ENCODE measurements around the gene TRIM65. TPM values are rescaled to one million over a fixed set of nuclear protein-coding genes. Genes with fewer than 3 reads are reported as not detected.

TRIM65 gene
- total and polyA plus RNA-seq, 2 of the 13 experiments (the other 11 are each of a cell fraction or from before 2014, with no cell fraction given): 10.3 to 22.4 TPM

GRCh38 chr17:75891605-75892555, 4.9 kb downstream of the TRIM65 start (continued):
- peak; percentile 73; the same call in 1 of the 2 replicates for TF ChIP-seq LBX2 (CRISPR knock-in tag; IDR thresholded peaks at IDR 0.05; ENCODE audit: borderline replicate concordance)
- no peak for TF ChIP-seq PHB2 (IDR thresholded peaks at IDR 0.05; ENCODE audit: partially characterized antibody)
- no peak for TF ChIP-seq SP2 (CRISPR knock-in tag; IDR thresholded peaks at IDR 0.05)
- peak; percentile 59 for TF ChIP-seq GABPB1 (CRISPR knock-in tag; IDR thresholded peaks at IDR 0.05)
- no peak; the same call in 1 of the 2 replicates for TF ChIP-seq ZNF891 (CRISPR knock-in tag; IDR thresholded peaks at IDR 0.05)
- peak; percentile 88 for TF ChIP-seq RARA (CRISPR knock-in tag; IDR thresholded peaks at IDR 0.05)
- TF ChIP-seq, protein P1, sequence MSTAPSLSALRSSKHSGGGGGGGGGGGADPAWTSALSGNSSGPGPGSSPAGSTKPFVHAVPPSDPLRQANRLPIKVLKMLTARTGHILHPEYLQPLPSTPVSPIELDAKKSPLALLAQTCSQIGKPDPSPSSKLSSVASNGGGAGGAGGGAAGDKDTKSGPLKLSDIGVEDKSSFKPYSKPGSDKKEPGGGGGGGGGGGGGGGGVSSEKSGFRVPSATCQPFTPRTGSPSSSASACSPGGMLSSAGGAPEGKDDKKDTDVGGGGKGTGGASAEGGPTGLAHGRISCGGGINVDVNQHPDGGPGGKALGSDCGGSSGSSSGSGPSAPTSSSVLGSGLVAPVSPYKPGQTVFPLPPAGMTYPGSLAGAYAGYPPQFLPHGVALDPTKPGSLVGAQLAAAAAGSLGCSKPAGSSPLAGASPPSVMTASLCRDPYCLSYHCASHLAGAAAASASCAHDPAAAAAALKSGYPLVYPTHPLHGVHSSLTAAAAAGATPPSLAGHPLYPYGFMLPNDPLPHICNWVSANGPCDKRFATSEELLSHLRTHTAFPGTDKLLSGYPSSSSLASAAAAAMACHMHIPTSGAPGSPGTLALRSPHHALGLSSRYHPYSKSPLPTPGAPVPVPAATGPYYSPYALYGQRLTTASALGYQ (CRISPR knock-in tag; IDR thresholded peaks at IDR 0.05): peak; percentile 87
- TF ChIP-seq, protein P2, sequence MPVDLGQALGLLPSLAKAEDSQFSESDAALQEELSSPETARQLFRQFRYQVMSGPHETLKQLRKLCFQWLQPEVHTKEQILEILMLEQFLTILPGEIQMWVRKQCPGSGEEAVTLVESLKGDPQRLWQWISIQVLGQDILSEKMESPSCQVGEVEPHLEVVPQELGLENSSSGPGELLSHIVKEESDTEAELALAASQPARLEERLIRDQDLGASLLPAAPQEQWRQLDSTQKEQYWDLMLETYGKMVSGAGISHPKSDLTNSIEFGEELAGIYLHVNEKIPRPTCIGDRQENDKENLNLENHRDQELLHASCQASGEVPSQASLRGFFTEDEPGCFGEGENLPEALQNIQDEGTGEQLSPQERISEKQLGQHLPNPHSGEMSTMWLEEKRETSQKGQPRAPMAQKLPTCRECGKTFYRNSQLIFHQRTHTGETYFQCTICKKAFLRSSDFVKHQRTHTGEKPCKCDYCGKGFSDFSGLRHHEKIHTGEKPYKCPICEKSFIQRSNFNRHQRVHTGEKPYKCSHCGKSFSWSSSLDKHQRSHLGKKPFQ (CRISPR knock-in tag; IDR thresholded peaks at IDR 0.05; ENCODE audit: insufficient replicate concordance): no peak
- no peak for TF ChIP-seq CREBL2 (CRISPR knock-in tag; IDR thresholded peaks at IDR 0.05; ENCODE audit: borderline replicate concordance)
- 0 out of 2 replicates have a peak, but pooled peaks have one; percentile 3 for TF ChIP-seq SATB2 (CRISPR knock-in tag; IDR thresholded peaks at IDR 0.05)
- TF ChIP-seq ZNF44 (CRISPR knock-in tag; IDR thresholded peaks at IDR 0.05): 0 out of 2 replicates have a peak, but pooled peaks have one; percentile 29
- TF ChIP-seq, protein P3, sequence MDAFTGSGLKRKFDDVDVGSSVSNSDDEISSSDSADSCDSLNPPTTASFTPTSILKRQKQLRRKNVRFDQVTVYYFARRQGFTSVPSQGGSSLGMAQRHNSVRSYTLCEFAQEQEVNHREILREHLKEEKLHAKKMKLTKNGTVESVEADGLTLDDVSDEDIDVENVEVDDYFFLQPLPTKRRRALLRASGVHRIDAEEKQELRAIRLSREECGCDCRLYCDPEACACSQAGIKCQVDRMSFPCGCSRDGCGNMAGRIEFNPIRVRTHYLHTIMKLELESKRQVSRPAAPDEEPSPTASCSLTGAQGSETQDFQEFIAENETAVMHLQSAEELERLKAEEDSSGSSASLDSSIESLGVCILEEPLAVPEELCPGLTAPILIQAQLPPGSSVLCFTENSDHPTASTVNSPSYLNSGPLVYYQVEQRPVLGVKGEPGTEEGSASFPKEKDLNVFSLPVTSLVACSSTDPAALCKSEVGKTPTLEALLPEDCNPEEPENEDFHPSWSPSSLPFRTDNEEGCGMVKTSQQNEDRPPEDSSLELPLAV (CRISPR knock-in tag; conservative IDR thresholded peaks at IDR 0.05; ENCODE audit: low read depth): no peak
- TF ChIP-seq SMARCC2 (IDR thresholded peaks at IDR 0.05): no peak
- peak; percentile 91 for TF ChIP-seq HDAC1 (CRISPR knock-in tag; IDR thresholded peaks at IDR 0.05)
- peak; percentile 81 for TF ChIP-seq ZNF605 (CRISPR knock-in tag; IDR thresholded peaks at IDR 0.05)
- TF ChIP-seq PLRG1 (conservative IDR thresholded peaks at IDR 0.05): no peak
- TF ChIP-seq, protein P4, sequence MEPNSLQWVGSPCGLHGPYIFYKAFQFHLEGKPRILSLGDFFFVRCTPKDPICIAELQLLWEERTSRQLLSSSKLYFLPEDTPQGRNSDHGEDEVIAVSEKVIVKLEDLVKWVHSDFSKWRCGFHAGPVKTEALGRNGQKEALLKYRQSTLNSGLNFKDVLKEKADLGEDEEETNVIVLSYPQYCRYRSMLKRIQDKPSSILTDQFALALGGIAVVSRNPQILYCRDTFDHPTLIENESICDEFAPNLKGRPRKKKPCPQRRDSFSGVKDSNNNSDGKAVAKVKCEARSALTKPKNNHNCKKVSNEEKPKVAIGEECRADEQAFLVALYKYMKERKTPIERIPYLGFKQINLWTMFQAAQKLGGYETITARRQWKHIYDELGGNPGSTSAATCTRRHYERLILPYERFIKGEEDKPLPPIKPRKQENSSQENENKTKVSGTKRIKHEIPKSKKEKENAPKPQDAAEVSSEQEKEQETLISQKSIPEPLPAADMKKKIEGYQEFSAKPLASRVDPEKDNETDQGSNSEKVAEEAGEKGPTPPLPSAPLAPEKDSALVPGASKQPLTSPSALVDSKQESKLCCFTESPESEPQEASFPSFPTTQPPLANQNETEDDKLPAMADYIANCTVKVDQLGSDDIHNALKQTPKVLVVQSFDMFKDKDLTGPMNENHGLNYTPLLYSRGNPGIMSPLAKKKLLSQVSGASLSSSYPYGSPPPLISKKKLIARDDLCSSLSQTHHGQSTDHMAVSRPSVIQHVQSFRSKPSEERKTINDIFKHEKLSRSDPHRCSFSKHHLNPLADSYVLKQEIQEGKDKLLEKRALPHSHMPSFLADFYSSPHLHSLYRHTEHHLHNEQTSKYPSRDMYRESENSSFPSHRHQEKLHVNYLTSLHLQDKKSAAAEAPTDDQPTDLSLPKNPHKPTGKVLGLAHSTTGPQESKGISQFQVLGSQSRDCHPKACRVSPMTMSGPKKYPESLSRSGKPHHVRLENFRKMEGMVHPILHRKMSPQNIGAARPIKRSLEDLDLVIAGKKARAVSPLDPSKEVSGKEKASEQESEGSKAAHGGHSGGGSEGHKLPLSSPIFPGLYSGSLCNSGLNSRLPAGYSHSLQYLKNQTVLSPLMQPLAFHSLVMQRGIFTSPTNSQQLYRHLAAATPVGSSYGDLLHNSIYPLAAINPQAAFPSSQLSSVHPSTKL (CRISPR knock-in tag; IDR thresholded peaks at IDR 0.05): peak; percentile 67; the same call in 1 of the 2 replicates

Measured in HepG2 (cell line).